MCF 10A (cell line): ENCODE measurements around the gene SH3TC2. TPM values are rescaled to one million over a fixed set of nuclear protein-coding genes. Genes with fewer than 3 reads are reported as not detected.

Experiments used
- BruUV-seq: library from RNA; stranded (reverse); fragments of 400-500 nt; replicated peaks from 2 replicates; lab custom pipeline; 2021; lab: Mats Ljungman, UMichigan
- CTCF ChIA-PET: fragments of 300-600 bp; sonication (Branson Sonifier 250); formaldehyde crosslinking; extraction: SDS; loops from one replicate; lab custom pipeline; 2021; ENCODE audit warnings: antibody characterized with exemption, inconsistent platforms; lab: Yijun Ruan, JAX
- POLR2A ChIA-PET: fragments of 300-600, 350-650 bp; sonication (Branson Sonifier 250); formaldehyde crosslinking; extraction: SDS; loops from one replicate; lab custom pipeline; 2020; ENCODE audit warnings: antibody characterized with exemption, inconsistent platforms; lab: Yijun Ruan, JAX
- DNase-seq: peaks from one replicate; pipeline ENCODE4 v3.0.0-alpha.2; 2018; ENCODE audit not compliant: unreplicated experiment
- H3K27ac Mint-ChIP-seq: one replicate; pipeline ENCODE4 v1.8.0; 2022; ENCODE audit warnings: mild to moderate bottlenecking, low read depth, mixed read lengths; ENCODE audit not compliant: unreplicated experiment
- H3K27me3 Mint-ChIP-seq: one replicate; pipeline ENCODE4 v1.8.0; 2022; ENCODE audit warnings: mixed read lengths; ENCODE audit not compliant: insufficient read depth, unreplicated experiment
- H3K36me3 Mint-ChIP-seq: one replicate; pipeline ENCODE4 v1.8.0; 2022; ENCODE audit warnings: mild to moderate bottlenecking, moderate library complexity, mixed read lengths; ENCODE audit not compliant: insufficient read depth, unreplicated experiment
- H3K4me1 Mint-ChIP-seq: one replicate; pipeline ENCODE4 v1.8.0; 2022; ENCODE audit warnings: mixed read lengths; ENCODE audit not compliant: insufficient read depth, unreplicated experiment
- H3K4me3 Mint-ChIP-seq: one replicate; pipeline ENCODE4 v1.8.0; 2022; ENCODE audit warnings: mild to moderate bottlenecking, moderate library complexity, mixed read lengths; ENCODE audit not compliant: unreplicated experiment
- H3K9me3 Mint-ChIP-seq: one replicate; pipeline ENCODE4 v1.8.0; 2022; ENCODE audit warnings: mixed read lengths; ENCODE audit not compliant: unreplicated experiment
- intact Hi-C: fragments of 100-400 bp; cut with micrococcal nuclease; formaldehyde crosslinking; loops from 2 replicates; pipeline ENCODE4 v1.14.1; 2022
- total RNA-seq: library from RNA; stranded (reverse); gene quantifications from 2 replicates; pipeline ENCODE4 v1.2.3, GENCODE V29; 2022
- TF ChIP-seq, protein P1 (sequence below): fragments of 200-600 bp; IDR thresholded peaks from one replicate; pipeline ENCODE4 v1.8.0; 2022; ENCODE audit warnings: antibody characterized with exemption, mild to moderate bottlenecking; ENCODE audit not compliant: unreplicated experiment

The SH3TC2 gene
- total RNA-seq, 1 experiment from 2014 or later = 6.2 TPM

DNA sequence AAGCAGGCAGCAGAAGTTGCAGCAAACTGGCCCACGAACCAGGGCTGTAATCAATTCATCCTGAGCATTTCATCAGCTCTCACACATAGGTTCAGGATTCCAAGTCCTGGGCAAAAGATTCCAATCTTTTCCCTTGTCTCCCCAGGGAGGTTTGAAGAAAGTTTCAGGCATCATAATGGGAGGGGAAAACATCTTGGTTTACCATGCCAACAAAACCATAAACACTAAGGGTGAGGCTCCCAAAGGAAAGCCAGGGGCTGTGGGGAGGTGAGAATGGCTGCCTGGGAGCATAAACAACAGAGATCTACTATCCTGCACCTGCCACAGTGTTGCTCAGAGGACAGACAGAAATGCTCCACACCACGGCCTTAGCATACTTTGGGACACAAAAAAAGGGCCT, 94.6 kb downstream of the SH3TC2 start:
- Mint-ChIP-seq H3K4me1 (peaks cover 86% of the 10 kb centered on the region), H3K27ac (peak overlapping the region; percentile 98), H3K27me3 (no peaks in the 10 kb centered on the region), H3K9me3 (no peaks in the 10 kb centered on the region), H3K4me3 (no peak overlapping the region), H3K36me3 (peaks cover 15% of the 10 kb centered on the region)
- TF ChIP-seq, protein P1, sequence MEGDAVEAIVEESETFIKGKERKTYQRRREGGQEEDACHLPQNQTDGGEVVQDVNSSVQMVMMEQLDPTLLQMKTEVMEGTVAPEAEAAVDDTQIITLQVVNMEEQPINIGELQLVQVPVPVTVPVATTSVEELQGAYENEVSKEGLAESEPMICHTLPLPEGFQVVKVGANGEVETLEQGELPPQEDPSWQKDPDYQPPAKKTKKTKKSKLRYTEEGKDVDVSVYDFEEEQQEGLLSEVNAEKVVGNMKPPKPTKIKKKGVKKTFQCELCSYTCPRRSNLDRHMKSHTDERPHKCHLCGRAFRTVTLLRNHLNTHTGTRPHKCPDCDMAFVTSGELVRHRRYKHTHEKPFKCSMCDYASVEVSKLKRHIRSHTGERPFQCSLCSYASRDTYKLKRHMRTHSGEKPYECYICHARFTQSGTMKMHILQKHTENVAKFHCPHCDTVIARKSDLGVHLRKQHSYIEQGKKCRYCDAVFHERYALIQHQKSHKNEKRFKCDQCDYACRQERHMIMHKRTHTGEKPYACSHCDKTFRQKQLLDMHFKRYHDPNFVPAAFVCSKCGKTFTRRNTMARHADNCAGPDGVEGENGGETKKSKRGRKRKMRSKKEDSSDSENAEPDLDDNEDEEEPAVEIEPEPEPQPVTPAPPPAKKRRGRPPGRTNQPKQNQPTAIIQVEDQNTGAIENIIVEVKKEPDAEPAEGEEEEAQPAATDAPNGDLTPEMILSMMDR = no peak
- ChIA-PET POLR2A (interaction anchor here (1.0 to 27.9 kb wide), 7 partner anchors 18 to 174 kb away, joined by 4 to 1127 read pairs (median 49); partner anchors contain the start of gene ADRB2), CTCF (interaction anchor here (0.6 to 37.7 kb wide), 6 partner anchors 10 to 227 kb away, joined by 3 to 1118 read pairs (median 40); no protein-coding TSS in a partner anchor)
- no TSS peak for BruUV-seq
- intact Hi-C loops = no loop called here
- DNase-seq = no peak

DNA sequence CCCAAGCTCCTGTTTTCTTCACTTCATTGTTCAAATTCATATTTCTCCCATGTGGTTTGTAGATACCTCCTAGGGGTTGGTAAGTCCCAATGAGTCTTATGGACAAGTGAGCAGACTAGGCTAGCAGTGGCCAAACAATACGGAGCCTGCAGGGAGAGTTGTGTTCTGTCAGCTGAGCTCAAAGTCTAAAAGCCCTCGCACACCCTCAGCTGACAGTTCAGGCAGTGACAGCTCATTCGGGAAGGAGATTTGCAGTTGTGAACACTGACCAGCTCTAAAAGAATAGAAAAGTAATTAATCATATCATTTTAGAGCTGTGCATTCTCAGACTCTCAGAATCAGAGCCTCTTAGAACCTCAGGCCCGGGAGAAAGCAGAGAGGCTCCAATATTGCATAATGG, 95.1 kb downstream of the SH3TC2 start:
- Mint-ChIP-seq H3K4me1 (peaks cover 81% of the 10 kb centered on the region), H3K27ac (peak overlapping the region; percentile 98), H3K36me3 (peaks cover 15% of the 10 kb centered on the region), H3K4me3 (no peak overlapping the region), H3K9me3 (no peaks in the 10 kb centered on the region), H3K27me3 (no peaks in the 10 kb centered on the region)
- POLR2A ChIA-PET = interaction anchor here (0.6 to 27.9 kb wide), 10 partner anchors 17 to 584 kb away, joined by 3 to 1127 read pairs (median 6); partner anchors contain the start of genes ADRB2 and FBXO38
- intact Hi-C loops = no loop called here
- TF ChIP-seq, protein P1 = no peak
- no peak for DNase-seq
- no TSS peak for BruUV-seq
- CTCF ChIA-PET = interaction anchor here (0.5 to 37.7 kb wide), 11 partner anchors 10 to 238 kb away, joined by 3 to 1118 read pairs (median 6); no protein-coding TSS in a partner anchor

DNA sequence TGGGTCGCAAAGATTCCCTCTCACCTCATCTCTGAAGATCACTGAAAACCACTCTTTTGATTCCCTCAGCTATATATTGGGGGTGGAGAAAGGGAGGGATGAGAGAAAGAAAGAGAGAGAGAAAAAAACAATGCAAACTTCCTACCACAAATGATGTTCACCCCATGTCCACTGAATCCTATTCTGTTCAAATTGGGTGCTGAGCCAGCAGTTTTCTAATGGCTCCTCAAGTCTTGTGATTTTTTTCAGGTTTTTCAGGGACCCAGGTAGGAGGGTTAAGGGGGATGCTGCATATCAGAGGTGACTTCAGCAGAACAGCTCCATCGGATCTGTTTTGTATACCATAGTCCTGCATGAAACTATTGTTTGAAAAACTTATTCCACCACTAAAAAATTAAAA, 95.9 kb downstream of the SH3TC2 start:
- CTCF ChIA-PET = interaction anchor here (0.6 to 37.7 kb wide), 21 partner anchors 9 to 524 kb away, joined by 3 to 1118 read pairs (median 4); no protein-coding TSS in a partner anchor
- Mint-ChIP-seq H3K36me3 (peaks cover 15% of the 10 kb centered on the region), H3K27me3 (no peaks in the 10 kb centered on the region), H3K27ac (peak overlapping the region; percentile 98), H3K4me1 (peaks cover 78% of the 10 kb centered on the region), H3K9me3 (no peaks in the 10 kb centered on the region), H3K4me3 (peak overlapping the region; percentile 37)
- POLR2A ChIA-PET = interaction anchor here (0.6 to 27.9 kb wide), 18 partner anchors 8 to 583 kb away, joined by 3 to 1127 read pairs (median 5); partner anchors contain the start of genes ADRB2 and FBXO38
- intact Hi-C loops = no loop called here
- no peak for DNase-seq
- BruUV-seq = TSS peak; percentile 60
- TF ChIP-seq, protein P1 = no peak

DNA sequence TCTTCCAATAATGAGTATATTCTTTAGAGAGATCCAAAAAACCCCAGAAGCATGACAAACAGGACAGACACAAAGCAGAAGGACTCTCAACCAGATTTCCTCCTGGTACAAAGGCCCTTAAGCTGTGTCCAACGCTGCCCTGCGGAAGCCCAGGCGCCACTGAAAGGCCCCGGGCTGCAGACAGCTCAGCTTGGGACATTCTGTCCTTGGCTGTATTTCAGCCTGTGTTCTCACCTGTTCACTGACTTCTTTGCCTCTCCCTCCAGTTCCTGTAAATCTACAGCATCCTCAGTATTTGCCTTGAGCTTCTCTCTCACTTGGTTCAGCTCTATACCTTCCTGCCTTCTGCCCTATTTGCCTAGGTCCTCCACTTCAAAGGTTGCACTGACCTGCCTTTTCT, 96.5 kb downstream of the SH3TC2 start:
- Mint-ChIP-seq H3K27me3 (no peaks in the 10 kb centered on the region), H3K9me3 (no peaks in the 10 kb centered on the region), H3K4me3 (peak overlapping the region; percentile 37), H3K27ac (peak overlapping the region; percentile 98), H3K36me3 (peaks cover 15% of the 10 kb centered on the region), H3K4me1 (peaks cover 75% of the 10 kb centered on the region)
- ChIA-PET POLR2A (interaction anchor here (0.7 to 27.9 kb wide), 17 partner anchors 9 to 582 kb away, joined by 3 to 1127 read pairs (median 5); partner anchors contain the start of genes ABLIM3, ADRB2 and FBXO38), CTCF (interaction anchor here (0.6 to 37.7 kb wide), 23 partner anchors 8 to 523 kb away, joined by 3 to 1118 read pairs (median 4); no protein-coding TSS in a partner anchor)
- intact Hi-C loops = no loop called here
- DNase-seq = peak; percentile 75
- BruUV-seq = no TSS peak
- TF ChIP-seq, protein P1 = no peak
